ENCODE data around the gene STBD1.

DNA sequence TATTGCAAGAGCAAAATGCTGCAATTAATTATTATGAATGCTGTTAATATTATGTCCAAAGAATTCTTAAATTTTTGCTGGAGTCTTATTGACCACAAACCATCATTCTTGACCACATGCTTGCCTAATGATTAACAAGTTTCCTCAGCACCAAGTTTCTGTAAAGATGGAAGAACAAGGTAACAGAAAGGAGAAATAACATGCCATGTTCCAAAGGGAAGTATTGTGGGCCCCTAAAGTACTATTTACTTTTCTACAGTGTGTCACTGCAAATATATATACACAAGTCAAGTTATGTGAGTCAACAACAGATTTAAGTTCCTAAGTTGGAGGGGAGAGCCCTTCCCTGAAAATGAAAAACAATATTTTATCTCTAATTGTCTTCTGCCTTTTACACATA is 34.5 kb upstream of the STBD1 start:
- TF ChIP-seq RARB (CRISPR knock-in tag; IDR thresholded peaks at IDR 0.05) = no peak
- no peak for TF ChIP-seq GLIS3 (CRISPR knock-in tag; IDR thresholded peaks at IDR 0.05)
- TF ChIP-seq ZC3H10 (CRISPR knock-in tag; IDR thresholded peaks at IDR 0.05) = no peak
- TF ChIP-seq, protein P1, sequence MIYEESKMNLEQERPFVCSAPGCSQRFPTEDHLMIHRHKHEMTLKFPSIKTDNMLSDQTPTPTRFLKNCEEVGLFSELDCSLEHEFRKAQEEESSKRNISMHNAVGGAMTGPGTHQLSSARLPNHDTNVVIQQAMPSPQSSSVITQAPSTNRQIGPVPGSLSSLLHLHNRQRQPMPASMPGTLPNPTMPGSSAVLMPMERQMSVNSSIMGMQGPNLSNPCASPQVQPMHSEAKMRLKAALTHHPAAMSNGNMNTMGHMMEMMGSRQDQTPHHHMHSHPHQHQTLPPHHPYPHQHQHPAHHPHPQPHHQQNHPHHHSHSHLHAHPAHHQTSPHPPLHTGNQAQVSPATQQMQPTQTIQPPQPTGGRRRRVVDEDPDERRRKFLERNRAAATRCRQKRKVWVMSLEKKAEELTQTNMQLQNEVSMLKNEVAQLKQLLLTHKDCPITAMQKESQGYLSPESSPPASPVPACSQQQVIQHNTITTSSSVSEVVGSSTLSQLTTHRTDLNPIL (CRISPR knock-in tag; IDR thresholded peaks at IDR 0.05; ENCODE audit: low read depth) = no peak
- TF ChIP-seq TCF4 (CRISPR knock-in tag; IDR thresholded peaks at IDR 0.05; ENCODE audit: borderline replicate concordance) = no peak

Measured in SK-N-SH treated with all-trans-retinoic acid at 6 μM for 48 hours (cell line).